HG03045 (cell line): ENCODE data around the gene VSNL1.

Experiments
- ATAC-seq: cut with Tn5 transposase; IDR thresholded peaks from one replicate; pipeline ENCODE4 v1.9.1; 2021; ENCODE audit warnings: mild to moderate bottlenecking, moderate library complexity; ENCODE audit not compliant: unreplicated experiment

The VSNL1 gene

GRCh38 chr2:17579605-17580318 lies 39.3 kb downstream of the VSNL1 start:
- no peak for ATAC-seq

- ATAC-seq, result no peak
Measured at GRCh38 chr2:17580319-17580715, 39.8 kb downstream of the VSNL1 start.

DNA sequence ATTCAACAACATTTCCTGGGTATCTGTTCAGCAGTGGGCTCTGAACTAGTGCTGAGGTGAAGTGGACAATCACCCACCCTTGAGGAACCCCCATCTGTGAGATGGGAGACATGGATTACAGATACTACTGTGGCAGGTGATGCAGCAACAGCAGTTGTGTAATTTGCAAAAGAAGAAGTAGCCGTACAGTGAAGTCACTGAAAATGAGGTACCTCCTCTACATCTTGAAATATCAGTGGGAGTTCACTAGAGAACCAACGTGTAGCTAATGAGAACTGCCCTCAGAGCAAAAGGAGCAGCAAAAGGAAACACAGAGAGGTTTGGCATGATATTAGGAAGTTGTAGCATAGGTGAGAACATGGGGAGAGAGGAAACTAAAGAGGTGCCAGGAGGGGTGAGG lies 41.3 kb downstream of the VSNL1 start:
- no peak for ATAC-seq

DNA sequence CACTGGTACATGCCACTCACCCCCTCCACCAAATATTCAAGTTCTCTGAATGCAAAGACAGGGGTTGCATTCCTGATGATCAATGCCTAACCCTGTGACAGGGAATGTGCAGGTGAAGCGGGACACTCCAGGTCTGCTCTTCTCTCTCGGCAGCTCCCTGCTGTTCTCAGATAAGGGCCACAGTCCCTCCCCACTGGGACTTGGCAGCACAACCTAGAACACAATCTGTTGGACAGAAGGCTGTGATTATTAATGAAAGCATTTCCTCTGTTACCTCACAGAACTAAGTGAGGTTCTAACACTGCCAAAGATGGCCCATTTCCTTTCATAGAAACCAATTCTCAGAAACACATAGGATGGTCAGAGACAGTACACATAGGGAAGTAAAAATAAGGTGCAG lies 42.7 kb downstream of the VSNL1 start:
- no peak for ATAC-seq

DNA sequence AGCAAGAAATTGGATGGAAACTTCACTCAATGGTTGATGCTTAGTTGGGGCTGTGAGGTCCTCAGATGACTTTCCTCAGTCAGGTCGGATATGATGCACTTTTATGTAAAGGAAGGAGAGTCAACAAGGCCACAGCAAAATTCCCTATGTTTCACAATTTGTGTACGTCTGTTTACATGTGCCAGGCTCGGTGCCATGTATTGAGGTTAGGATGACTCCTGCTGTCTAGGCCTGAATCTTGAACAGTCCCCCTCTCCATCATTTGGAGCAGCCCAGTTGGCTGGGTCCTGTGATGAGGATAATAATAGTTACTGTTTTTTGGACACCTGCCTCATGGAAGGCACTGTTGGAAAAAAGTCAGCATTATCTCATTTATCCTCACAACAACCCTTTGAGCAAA lies 43.1 kb downstream of the VSNL1 start:
- no peak for ATAC-seq

DNA sequence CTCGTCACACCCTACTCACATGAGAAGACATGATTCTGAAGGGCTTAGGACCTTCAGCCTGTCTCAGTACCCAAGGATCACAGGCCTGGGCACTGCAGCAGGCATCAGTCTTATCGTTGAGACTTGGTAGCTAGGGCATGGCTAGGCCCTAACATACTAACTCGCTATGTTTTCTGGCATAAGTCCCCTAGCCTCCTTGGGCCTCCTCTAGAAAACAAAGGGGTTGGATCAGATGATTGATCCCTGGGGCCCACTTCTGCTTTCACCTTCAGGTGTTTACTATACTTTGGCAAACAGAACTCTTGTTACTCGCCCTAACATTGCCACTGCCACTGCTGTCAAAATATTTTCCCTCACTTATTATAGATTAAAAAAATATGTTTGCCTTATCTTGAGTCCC lies 44.2 kb downstream of the VSNL1 start:
- ATAC-seq, result no peak

DNA sequence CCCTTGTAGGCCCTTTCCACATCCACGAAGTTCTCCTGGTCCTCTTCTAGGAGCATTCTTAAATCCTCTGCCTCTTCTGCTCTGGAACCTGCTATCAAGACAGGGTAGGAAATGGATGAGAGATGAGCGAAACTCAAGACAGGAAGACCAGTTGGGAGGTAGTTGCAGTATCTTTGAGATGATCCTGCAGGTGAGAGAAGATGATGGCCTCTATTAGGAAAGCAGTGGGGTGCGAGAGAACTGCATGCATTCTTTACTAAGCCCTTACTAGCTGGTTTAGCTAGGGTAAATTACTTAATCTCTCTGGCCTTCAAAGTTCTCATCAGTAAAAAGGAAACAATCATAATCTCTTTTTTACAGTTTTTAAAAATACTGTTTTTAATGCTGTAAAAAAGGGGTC lies 47.0 kb downstream of the VSNL1 start:
- no peak for ATAC-seq

- no peak for ATAC-seq
Measured at GRCh38 chr2:17588031-17588430, 47.5 kb downstream of the VSNL1 start.

- no peak for ATAC-seq
Measured at GRCh38 chr2:17589406-17590035, 49.0 kb downstream of the VSNL1 start.

GRCh38 chr2:17590342-17590911 lies 49.9 kb downstream of the VSNL1 start:
- ATAC-seq, result no peak

DNA sequence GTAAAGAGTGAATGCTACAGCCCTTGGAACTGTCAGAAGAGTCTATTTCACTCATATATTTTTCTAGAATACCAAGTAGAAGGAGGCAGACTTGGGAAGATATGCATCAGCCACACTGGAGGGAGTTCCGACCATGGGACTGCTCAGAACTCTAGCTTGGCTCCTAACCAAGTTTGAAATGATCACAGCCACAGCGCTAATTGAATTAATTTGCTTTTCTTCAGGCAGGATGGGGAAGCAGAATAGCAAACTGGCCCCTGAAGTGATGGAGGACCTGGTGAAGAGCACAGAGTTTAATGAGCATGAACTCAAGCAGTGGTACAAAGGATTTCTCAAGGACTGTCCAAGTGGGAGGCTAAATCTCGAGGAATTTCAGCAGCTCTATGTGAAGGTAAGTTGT lies 51.4 kb downstream of the VSNL1 start:
- no peak for ATAC-seq

- no peak for ATAC-seq
Measured at GRCh38 chr2:17592731-17593409, 52.4 kb downstream of the VSNL1 start.

- no peak for ATAC-seq
Measured at GRCh38 chr2:17593445-17593840, 52.9 kb downstream of the VSNL1 start.

DNA sequence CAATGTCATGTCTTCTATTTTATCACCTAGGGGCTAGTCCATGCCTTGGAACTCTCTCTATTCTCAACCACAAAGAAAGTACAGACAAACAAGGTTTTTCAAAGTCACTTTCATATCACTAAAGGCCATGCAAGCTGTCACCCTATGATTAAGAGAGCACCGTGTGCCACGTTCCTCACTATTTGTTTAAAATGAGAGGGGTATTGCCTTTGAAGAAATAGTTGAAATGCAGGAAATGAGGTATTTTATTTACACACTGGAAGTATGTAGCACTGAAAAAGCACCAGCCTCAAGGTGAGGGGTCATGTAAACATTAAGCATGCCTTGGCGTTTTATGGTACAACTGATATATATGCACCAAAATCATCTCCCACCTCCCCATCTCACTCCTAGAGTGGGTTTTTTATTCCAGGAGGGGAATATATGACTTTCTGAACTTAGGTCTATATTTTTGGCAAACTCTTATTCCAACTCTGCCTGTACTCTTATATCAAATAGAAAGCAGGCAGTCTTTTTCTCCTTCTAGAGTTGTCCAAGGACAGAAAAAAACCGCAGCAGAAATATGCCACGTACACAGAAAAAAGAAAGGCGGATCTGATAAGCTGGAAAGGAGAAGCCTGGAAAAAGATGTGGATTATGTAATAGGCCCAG lies 53.5 kb downstream of the VSNL1 start:
- ATAC-seq, result no peak

- no peak for ATAC-seq
Measured at GRCh38 chr2:17594533-17595401, 54.3 kb downstream of the VSNL1 start.

DNA sequence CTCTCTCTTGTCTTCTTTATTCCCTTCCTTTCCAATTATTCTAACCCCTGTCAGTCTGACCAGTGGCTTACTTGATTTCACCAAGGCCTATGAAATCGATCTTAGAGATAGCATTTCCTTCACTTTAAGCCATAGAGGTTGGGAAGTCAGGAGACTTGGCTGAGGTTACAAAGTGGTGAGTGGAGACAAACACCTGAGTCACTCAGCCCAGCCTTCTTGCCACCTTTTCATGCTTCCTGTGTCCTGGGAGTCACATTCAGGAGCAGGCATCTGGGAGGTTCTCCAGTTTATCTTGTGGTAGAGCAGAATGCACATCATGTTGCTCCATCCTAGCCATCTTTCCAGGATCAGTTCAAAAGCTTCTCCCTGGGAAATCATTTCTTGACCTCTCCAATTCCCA lies 59.1 kb downstream of the VSNL1 start:
- no peak for ATAC-seq

DNA sequence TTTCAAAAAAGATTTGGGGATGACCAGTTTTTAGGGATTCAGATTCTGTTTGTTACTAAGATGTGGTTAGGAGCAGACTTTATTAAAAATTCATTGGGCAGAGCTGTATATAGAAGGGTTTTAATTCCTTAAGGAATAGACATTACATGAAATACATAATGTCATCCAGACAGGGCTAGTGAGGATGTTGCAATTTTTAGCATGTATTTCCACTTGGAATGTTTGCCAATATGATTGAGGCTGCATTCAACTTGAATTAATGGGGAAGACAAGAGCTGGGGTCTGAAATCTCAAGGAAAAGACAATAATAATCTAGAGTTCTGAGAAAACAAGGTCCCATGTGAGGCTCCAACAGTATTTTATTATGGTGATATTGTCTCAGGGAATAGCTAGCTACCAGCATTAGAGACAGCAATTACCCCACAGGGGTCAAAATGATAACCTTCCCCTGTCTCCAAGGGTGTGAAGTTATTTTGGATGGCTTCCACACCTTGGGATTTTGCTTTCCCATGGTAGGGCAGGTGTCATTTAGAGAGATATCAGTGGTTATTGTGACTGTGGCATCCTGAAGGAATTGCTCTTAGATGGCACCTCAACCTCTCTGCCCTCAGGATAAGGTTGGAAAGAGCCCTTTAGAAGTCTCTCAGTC lies 60.2 kb downstream of the VSNL1 start:
- no peak for ATAC-seq

GRCh38 chr2:17604050-17604449 lies 63.6 kb downstream of the VSNL1 start:
- ATAC-seq, result no peak

GRCh38 chr2:17605696-17606095 lies 65.2 kb downstream of the VSNL1 start:
- ATAC-seq, result no peak

- ATAC-seq, result no peak
Measured at GRCh38 chr2:17606851-17607250, 66.4 kb downstream of the VSNL1 start.
